Cerebellar nuclear complex (tissue), 1 donor: ENCODE data around the gene MDM4.
A peak's percentile ranks its signal among the peaks of the same experiment; 100 is the strongest.
"Not testable (repeated sequence)": the region's sequence is repeated elsewhere in the genome, so short reads cannot be mapped to it uniquely, and the experiment has no call there.

ENCODE experiments used
- DNase-seq, 2 experiments: peaks; one replicate each; lab custom pipeline; 2025; lab: John Stamatoyannopoulos, UW

MDM4 gene

GRCh38 chr1:204562075-204562990, 46.1 kb downstream of the MDM4 start:
- DNase-seq, result no peak

GRCh38 chr1:204563307-204563706, 47.1 kb downstream of the MDM4 start:
- DNase-seq, result no peak

DNA sequence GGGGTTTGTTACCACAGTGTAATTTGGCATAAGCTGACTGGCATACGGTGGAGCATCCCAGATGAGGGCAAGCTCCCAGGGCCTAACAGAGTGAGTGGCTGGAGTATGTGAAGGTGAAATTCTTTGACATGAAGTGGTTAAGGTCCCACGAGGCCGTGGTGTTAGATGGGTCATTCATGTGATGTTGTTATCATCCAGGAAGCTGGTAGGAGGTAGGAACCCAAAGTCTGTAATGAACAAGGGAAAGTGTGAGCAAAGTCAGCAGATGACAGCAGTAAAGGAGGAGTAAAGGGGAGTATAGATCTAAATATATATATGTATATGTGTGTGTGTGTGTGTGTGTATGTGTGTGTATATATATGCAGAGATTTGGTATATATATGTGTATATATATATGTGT, 47.6 kb downstream of the MDM4 start:
- no peak for DNase-seq

GRCh38 chr1:204564835-204565234, 48.6 kb downstream of the MDM4 start:
- DNase-seq, result no peak

GRCh38 chr1:204565617-204566582, 49.7 kb downstream of the MDM4 start:
- DNase-seq, result peak; percentile 7 to 17

DNA sequence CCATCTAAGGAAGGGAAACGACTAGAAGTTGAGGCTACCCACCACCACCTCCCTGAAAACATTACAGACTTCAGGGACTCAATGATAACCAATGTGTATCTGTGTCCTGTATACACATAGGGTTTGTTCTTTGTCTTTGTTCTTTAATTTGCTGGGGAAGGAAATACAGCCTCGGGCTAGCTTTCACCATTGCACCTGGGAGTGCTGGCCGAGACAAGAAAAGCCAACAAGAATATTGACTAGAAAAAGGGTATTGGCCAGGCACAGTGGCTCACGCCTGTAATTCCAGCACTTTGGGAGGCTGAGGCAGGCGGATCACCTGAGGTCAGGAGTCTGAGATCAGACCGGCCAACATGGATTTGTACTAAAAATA, 50.4 kb downstream of the MDM4 start:
- no peak for DNase-seq

GRCh38 chr1:204567071-204567470, 50.9 kb downstream of the MDM4 start:
- DNase-seq, result no peak

GRCh38 chr1:204568576-204569315, 52.5 kb downstream of the MDM4 start:
- no peak for DNase-seq

- DNase-seq, result peak in 1 of 2 experiments; percentile 17
Observed at GRCh38 chr1:204569478-204569877, 53.3 kb downstream of the MDM4 start.

DNA sequence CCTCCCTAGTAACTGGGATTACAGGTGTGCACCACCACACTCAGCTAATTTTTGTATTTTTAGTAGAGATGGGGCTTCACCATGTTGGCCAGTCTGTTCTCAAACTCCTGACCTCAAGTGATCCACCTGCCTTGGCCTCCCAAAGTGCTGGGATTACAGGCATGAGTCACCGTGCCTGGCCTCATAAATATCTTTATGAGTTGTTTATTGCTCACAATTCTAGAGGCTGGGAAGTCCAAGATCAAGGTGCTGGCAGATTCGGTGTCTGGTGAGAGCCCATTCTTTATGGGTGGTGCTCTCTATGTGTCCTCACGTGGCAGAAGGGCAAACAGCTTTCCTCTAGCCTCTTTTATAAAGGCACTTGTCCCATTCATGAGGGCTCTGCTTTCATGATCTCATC, 53.8 kb downstream of the MDM4 start:
- not testable (repeated sequence) for DNase-seq

GRCh38 chr1:204571128-204571527, 54.9 kb downstream of the MDM4 start:
- DNase-seq, result no peak

DNA sequence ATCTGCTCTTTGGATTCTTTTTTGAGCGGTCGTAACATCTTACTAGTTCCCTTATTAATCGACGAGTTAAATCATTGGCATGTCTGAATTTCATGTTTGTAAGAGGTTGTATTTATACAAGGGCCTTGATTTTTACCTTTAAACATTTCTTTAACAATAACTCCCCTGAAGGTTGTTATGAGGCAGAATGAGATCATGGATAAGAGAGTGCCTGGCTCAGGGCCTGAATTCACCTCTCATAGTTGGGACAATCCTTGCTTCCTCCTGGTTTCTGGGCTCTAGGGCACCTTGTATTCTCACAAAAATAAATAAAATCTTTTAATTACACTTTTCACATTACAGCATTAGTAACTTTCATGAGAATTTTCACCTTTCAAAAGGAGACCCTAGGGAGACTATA, 55.4 kb downstream of the MDM4 start:
- no peak for DNase-seq

DNA sequence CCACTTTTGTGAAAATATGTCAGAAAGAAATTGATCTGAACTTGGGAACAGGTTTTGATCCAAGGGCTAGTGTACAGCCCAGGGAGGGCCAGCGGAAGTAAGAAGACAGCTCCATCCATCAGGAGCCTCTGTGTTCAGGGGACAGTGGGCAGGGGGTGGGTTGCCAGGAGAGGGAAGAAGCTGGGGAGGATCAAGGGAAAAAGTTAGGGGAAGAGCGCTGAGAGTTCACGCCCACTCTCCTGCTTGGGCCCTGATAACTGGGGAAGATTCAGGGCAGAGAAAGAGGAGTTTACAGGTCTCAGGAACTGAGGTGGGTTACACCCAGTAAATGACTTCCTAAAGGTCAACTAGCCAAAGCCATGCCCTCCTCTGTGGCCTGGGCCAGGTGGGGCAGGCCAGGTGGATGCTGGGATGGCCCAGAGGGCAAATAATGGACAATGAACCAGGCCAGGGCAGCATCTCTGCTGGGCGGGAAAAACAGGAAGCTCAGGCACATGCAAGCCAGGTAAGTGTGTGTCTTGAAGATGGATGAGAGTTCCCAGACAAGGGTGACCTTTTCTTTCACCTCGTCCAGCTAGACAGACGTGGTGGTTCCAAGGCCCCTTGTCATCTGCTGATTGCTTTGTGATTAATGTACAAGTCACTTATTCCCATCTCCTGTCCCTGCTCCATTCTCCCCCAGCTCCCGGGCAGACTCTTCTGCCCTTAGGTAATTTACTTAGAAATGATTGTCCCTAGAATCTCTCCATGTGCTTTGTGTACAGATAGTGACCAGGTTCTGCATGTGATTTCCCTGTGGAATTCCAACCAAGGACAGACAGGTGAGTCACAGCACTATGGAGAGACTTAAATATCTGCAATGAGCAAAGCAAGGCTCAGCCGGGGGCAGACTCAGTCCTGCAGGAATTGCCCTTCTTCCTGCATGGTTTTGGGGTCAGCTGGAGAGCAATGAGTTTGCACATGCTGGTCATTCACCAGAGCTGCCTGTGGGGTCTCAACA, 57.0 kb downstream of the MDM4 start:
- no peak for DNase-seq

DNA sequence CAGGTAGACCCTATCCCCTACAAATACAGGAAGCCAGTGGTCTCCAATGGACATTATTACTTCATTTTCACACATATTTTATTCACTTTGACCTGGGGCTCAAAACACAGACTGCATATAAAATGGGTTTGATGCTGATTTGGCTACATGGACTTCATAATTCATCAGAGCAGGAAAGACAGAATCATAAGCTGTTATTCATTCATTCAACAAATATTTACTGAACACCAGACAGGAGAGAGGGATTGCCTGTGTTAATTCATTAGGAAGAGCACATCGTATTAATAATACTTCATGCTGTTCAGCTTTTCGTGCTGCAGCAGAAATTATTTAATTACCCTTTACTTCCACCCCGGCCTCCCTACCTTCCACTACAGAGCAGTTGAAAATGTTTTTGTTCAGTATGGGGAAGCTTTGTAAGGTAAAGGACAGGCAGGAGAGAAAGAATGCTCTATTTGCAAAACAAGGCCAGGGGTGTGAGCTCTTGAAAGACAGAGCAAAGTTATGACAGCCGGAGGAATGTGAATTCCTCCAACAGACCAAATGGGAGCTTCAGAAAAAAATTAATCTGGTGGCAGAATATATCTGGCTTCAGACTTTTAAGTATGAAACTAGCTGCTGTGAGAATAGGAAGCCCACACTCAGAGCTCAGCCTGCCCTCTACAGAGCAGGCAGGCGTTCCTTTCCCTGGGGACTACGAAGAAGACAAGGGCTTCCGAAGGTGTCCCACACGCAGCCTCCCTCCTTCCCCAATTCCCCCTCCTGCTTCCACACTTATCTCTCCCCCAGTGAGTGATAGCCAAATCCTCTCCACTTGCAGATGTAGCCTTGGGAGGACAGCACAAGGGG, 58.0 kb downstream of the MDM4 start:
- no peak for DNase-seq

DNA sequence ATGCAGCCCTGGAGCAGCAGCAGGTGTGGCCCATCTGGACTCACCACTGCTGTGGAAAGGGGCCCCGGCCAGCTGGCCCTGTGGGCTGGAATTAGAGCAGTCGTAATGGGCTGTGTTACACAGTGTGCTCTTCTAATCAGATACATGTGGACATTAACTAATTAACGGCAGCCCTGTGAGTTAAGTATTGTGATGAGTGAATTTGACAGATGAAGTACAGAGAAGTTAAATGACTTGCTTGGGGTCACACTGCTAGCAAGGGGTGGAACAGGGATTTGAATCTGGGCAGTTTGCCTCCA, 58.6 kb downstream of the MDM4 start:
- no peak for DNase-seq

DNA sequence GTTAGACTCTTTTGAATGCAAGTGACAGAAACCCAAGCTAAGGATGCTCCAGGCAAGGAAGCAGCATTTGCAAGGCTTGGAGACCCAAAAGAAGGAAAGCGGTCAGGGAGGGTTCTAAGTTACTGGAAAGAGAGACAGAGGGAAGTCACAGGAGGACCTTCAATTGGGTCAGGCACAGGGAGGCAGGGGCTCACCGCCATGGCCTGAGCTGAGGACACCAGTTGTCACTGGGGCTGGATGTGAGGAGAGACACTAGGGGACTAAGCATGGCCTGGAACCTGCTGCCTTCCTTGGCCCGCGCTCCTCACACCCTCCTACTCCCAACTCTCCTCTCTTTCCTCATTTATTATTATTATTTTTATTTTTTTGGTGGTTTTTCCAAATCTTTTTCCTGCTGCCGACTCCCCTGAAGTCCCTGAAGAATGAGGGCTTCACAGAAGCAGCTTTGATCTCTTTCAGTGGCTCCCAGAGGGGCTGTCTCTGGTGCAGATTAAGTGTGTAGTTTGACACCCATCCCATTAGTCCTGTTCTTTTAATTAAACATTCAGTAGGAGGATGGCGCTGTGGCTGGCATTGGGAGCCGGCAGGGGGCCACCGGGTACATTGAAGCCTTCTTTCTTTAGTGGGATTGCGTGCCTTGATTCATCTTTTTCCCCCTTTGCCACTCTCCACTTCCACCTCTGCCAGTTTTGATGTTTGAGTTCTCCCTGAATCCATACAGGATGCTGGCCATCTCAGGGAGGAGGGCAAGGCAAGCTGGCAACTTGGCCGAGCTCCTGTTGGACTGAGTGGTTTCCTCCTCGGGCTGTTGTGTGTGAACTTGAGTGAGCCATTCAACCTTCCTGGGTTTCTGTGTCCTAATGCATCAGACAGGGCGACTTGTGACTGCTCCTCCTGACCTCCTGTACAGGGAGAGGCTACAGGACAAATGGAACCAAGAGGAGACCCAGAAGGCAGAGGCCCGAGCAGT, 59.3 kb downstream of the MDM4 start:
- DNase-seq, result no peak

DNA sequence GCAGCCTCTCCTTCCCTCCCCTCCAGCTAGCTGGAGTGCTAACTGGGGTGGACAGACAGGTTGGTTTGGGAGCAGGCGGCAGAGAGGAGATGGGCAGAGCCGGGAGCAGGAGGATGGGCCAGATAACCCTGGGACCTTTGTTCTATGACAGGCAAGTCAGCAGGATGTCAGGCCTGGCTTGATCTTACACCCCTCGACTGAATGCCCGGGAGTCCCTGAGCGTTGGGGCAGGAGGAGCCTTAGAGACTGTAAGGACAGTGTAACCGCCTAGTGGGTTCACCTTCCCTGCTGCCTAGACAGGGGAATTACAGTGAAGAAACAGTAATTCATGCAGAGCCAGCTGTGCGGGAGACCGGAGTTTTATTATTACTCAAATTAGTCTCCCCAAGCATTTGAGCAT, 60.2 kb downstream of the MDM4 start:
- DNase-seq, result no peak

GRCh38 chr1:204577794-204578478, 61.7 kb downstream of the MDM4 start:
- DNase-seq, result no peak
